CD1c-positive myeloid dendritic cell (primary cell): Measurements from ENCODE around the gene PLCD1.
"Not testable (repeated sequence)": the region's sequence is repeated elsewhere in the genome, so short reads cannot be mapped to it uniquely, and the experiment has no call there.

ENCODE experiments used
- DNase-seq: peaks from one replicate; pipeline ENCODE4 v3.0.0-alpha.2; 2016; ENCODE audit errors: extremely low spot score

PLCD1 gene

GRCh38 chr3:37986479-37987314 is 42.7 kb downstream of the PLCD1 start:
- no peak for DNase-seq

- no peak for DNase-seq
These were observed 43.7 kb downstream of the PLCD1 start for GRCh38 chr3:37985637-37986320.

- DNase-seq: no peak
These were observed 44.8 kb downstream of the PLCD1 start for GRCh38 chr3:37984596-37984995.

- no peak for DNase-seq
These were observed 45.4 kb downstream of the PLCD1 start for GRCh38 chr3:37984051-37984450.

- no peak for DNase-seq
These were observed 47.1 kb downstream of the PLCD1 start for GRCh38 chr3:37982331-37982730.

- DNase-seq: no peak
These were observed 48.1 kb downstream of the PLCD1 start for GRCh38 chr3:37981348-37981664.

- no peak for DNase-seq
These were observed 48.7 kb downstream of the PLCD1 start for GRCh38 chr3:37980462-37981347.

- peak; percentile 85 for DNase-seq
These were observed 49.6 kb downstream of the PLCD1 start for GRCh38 chr3:37979541-37980461.

- DNase-seq: peak; percentile 77
These were observed 55.0 kb downstream of the PLCD1 start for GRCh38 chr3:37974121-37975083.

GRCh38 chr3:37973246-37974054 is 56.0 kb downstream of the PLCD1 start:
- DNase-seq: no peak

GRCh38 chr3:37972056-37972455 is 57.4 kb downstream of the PLCD1 start:
- DNase-seq: not testable (repeated sequence)

- DNase-seq: no peak
These were observed 58.0 kb downstream of the PLCD1 start for GRCh38 chr3:37971467-37971866.

- no peak for DNase-seq
These were observed 58.6 kb downstream of the PLCD1 start for GRCh38 chr3:37970802-37971201.

- no peak for DNase-seq
These were observed 59.8 kb downstream of the PLCD1 start for GRCh38 chr3:37969596-37970100.

GRCh38 chr3:37968813-37969595 is 60.4 kb downstream of the PLCD1 start:
- DNase-seq: no peak

GRCh38 chr3:37968199-37968598 is 61.2 kb downstream of the PLCD1 start:
- DNase-seq: no peak

GRCh38 chr3:37967260-37967881 is 62.1 kb downstream of the PLCD1 start:
- DNase-seq: peak; percentile 71

GRCh38 chr3:37964716-37965115 is 64.7 kb downstream of the PLCD1 start:
- DNase-seq: no peak
